Activated T-helper 17 cell treated with anti-CD3 and anti-CD28 coated beads, Interleukin-2, amount 50 U/mL, for 72 hours (primary cell): ENCODE data around the gene FCER2. TPM values are rescaled to one million over a fixed set of nuclear protein-coding genes. Genes with fewer than 3 reads are reported as not detected.

Source experiments
- ATAC-seq: fragments of 150-1000 bp; cut with Tn5 transposase; replicated peaks from 2 replicates; pipeline ENCODE4 v1.10.0; 2021; ENCODE audit warnings: mild to moderate bottlenecking, moderate library complexity
- H3K27ac Mint-ChIP-seq: one replicate; pipeline ENCODE4 v1.8.0; 2022; ENCODE audit warnings: mixed read lengths
- H3K27me3 Mint-ChIP-seq: one replicate; pipeline ENCODE4 v1.8.0; 2022; ENCODE audit warnings: mixed read lengths
- H3K36me3 Mint-ChIP-seq: one replicate; pipeline ENCODE4 v1.8.0; 2022; ENCODE audit warnings: low read depth, mild to moderate bottlenecking, mixed read lengths
- H3K4me1 Mint-ChIP-seq: one replicate; pipeline ENCODE4 v1.8.0; 2022; ENCODE audit warnings: mixed read lengths
- H3K4me3 Mint-ChIP-seq: one replicate; pipeline ENCODE4 v1.8.0; 2022; ENCODE audit warnings: mild to moderate bottlenecking, mixed read lengths
- H3K9me3 Mint-ChIP-seq: one replicate; pipeline ENCODE4 v1.8.0; 2022; ENCODE audit warnings: mixed read lengths
- total RNA-seq, 2 donors: library from RNA; stranded (reverse); gene quantifications; one replicate each; pipeline ENCODE4 v1.2.3, GENCODE V29; 2022

Gene FCER2
- total RNA-seq, 2 donors from 2014 or later = 0.65 to 2.8 TPM

DNA sequence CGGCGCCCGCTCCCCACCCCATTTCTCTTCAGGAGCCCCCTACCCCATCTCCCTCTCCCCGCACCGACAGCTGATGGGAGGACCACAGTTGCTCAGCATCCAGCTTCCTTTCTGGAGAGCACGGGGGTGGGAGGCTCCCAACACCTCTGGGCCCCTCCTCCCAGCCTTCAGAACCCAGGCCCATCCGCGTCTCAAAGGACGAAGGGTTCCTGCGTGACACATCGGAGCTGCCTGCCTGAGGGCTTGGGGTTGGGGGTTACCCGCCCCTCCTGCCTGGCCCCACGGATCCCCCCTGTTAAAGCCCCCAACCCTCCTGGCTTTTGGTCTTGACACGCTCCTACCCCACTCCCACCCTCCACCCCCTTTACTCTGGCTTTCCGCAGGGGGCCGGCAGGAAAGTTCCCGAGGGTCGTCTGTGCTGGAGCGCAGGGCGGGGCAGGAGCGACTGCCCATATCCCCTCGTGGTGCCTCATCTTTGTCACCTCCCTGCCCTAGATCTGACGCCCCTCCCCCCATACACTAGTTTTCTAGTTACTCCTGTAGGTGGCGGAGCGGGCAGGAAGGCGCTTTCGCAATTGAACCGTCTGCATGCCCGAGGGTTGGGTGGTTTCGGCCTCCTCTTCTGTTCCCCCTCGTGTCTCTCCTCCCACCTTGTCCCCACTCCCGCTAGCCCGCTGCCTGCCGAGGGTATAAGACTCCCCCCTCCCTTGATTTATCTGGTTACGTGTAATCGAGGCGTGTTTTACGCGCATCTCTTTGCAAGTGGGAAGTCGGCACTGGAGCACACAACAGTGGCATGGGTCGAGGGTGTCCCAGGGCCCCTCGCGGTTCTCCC lies 20.4 kb downstream of the FCER2 start:
- Mint-ChIP-seq H3K4me1 (peaks cover 10% of the 10 kb centered on the region), H3K27ac (peak overlapping the region; percentile 93), H3K27me3 (peaks cover 7% of the 10 kb centered on the region), H3K4me3 (peak overlapping the region; percentile 86), H3K9me3 (no peaks in the 10 kb centered on the region), H3K36me3 (peaks cover 39% of the 10 kb centered on the region)
- ATAC-seq = peak; percentile 47

DNA sequence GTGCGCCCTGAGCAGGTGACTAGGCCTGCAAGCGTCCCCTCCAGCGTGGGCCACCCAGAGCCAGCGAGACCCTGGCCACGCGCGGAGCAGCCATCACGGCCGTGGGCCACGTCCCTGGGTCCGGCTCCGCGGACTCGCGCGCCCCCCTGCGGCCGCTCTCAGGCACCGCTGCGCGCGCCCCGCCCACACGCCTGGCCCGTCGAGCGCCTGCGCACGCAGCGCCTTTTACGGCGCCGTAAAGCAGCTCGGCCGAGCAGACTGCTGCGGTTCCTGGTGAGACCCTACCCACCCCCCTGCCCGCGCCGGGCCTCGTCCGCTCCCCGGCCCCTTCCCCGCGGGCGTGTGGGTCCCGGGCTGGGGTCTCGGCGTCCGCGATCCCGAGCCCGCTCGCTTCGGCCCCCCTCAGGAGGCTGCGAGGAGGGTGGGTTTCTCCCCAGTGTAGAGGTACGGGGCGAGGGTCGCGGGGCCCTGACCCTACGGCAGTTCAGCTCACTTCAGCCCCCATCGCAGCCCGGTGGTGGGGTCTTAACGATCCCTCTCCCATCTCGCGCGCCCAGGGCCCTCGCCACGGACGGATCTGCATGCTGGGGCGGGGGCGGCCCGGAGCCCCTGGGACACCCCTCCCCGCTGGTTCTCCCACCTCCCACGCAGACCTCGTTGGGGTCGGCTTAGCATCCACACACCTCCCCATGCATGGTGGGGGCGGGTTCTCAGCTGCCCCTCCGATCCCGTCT lies 21.2 kb downstream of the FCER2 start, which contains the start of gene TRAPPC5:
Gene TRAPPC5, plus strand, starts transcription at position 228 of the 734 bp plus-strand sequence. CDS start 1,421 bp downstream, outside the sequence.
- H3K27ac Mint-ChIP-seq = peak within 1 kb of the TSS; percentile 93
- H3K9me3 Mint-ChIP-seq = no peaks in the 10 kb centered on the region
- H3K4me3 Mint-ChIP-seq = peak within 1 kb of the TSS; percentile 86
- peaks cover 13% of the 10 kb centered on the region for H3K4me1 Mint-ChIP-seq
- peaks cover 39% of the 10 kb centered on the region for H3K36me3 Mint-ChIP-seq
- H3K27me3 Mint-ChIP-seq = peaks cover 9% of the 10 kb centered on the region
- ATAC-seq = peak; percentile 43

DNA sequence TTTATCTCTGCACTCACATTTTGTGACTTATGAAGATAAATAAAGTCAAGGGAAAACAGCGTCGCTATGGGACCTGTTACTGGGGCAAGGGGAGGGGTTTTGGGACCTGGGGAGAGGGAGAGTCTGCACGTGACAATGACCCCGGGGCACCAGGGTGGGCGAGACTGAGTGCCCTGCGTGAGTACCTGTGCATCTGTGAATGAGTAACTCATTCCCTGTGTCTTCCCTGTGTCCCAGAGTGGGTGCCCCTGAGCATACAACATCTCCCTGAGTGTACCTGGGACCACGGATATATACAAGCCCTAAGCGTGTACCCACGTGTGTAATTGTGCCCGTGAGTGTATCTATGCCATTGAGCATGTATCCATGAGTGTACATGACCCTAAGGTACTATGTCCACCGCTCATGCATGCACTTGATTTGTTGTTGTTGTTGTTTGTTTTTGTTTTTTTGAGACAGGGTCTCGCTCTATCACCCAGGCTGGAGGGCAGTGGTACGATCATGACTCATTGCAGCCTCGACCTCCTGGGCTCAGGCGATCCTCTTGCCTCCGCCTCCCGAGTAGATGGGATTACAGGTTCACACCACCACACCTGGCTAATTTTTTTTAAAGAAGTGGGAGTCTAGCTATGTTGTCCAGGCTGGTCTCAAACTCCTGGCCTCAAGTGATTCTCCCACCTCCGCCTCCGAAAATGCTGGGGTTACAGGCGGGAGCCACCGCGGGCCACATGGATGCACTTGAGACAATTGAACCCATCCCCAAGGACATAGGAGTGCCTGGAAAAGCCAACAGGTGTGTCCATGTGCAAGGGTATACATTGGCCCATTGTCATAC lies 21.9 kb downstream of the FCER2 start:
- Mint-ChIP-seq H3K9me3 (no peaks in the 10 kb centered on the region), H3K27ac (peak overlapping the region; percentile 86), H3K4me3 (peak overlapping the region; percentile 65), H3K4me1 (peaks cover 15% of the 10 kb centered on the region), H3K36me3 (peaks cover 33% of the 10 kb centered on the region), H3K27me3 (peaks cover 11% of the 10 kb centered on the region)
- no peak for ATAC-seq

DNA sequence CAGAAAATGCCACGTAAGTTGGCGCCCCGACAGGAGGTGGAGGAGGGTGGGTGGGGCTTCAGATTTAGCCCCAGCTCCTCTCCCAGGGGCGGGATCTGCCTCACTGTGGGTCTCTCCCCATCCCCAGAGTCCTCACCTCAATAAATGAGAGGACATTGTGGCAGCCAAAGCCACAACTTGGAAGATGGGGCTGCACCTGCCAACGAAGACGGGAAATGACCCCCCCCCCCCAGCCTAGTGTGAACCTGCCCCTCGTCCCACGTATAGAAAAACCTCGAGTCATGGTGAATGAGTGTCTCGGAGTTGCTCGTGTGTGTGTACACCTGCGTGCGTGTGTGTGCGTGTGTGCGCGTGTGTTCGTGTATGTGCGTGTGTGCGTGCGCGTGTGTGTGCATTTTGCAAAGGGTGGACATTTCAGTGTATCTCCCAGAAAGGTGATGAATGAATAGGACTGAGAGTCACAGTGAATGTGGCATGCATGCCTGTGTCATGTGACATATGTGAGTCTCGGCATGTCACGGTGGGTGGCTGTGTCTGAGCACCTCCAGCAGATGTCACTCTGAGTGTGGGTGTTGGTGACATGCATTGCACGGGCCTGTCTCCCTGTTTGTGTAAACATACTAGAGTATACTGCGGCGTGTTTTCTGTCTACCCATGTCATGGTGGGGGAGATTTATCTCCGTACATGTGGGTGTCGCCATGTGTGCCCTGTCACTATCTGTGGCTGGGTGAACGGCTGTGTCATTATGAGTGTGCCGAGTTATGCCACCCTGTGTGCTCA lies 22.8 kb downstream of the FCER2 start:
- Mint-ChIP-seq H3K4me1 (peaks cover 15% of the 10 kb centered on the region), H3K27me3 (peaks cover 11% of the 10 kb centered on the region), H3K4me3 (peak overlapping the region; percentile 65), H3K27ac (peak overlapping the region; percentile 86), H3K36me3 (peaks cover 30% of the 10 kb centered on the region), H3K9me3 (no peaks in the 10 kb centered on the region)
- peak; percentile 72 for ATAC-seq

DNA sequence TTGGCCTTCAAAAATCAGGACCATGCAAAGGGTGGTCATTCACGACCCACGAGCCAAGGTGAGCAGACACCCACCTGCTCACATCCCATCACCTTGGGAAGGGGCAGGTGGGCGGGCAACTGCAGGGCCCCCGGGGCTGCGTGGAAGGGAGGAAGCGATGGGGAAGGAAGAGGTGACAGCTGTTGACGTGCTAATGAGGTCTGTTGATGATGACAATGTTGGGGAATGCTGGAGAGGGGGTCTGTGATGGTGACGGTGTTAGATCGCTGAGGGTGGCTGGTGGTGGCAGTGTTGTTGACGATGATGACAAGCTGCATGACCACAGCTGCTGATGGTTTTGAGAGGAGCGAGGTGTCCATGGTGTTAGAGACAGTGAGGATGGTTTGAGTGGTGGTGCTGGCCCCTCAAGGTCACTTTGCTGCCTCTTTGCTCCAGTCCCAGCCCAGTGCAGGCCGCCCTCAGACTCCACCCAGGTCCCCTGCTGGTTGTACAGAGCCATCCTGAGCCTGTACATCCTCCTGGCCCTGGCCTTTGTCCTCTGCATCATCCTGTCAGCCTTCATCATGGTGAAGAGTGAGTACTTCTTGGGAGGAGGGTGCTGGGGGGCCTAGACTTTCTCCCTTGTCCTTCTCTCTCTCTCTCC lies 24.1 kb downstream of the FCER2 start:
- ATAC-seq = no peak
- H3K4me1 Mint-ChIP-seq = peaks cover 15% of the 10 kb centered on the region
- no peaks in the 10 kb centered on the region for H3K9me3 Mint-ChIP-seq
- peaks cover 19% of the 10 kb centered on the region for H3K27me3 Mint-ChIP-seq
- H3K36me3 Mint-ChIP-seq = peaks cover 16% of the 10 kb centered on the region
- H3K4me3 Mint-ChIP-seq = peak overlapping the region; percentile 32
- no peak overlapping the region for H3K27ac Mint-ChIP-seq

DNA sequence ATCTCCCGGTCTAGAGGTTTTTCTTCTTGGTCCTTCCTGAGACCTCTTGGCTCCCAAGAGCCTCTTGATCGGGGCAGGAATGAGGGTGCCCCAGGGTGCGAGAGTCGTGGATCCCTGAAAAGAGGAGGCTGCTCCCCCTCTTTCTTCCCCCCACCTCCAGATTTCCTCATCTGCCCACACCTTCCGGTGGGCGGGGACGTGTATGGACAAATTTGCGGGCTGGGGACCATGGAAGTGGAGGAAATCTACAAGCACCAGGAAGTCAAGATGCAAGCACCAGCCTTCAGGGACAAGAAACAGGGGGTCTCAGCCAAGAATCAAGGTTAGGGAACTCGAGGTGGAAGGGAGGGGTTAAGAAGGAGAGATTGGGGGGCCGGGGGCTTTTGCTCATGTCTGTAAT lies 25.1 kb downstream of the FCER2 start, which contains the start of gene MCEMP1:
Gene MCEMP1, plus strand, starts transcription at position 237 of the 400 bp plus-strand sequence. Its CDS starts 31 bp downstream, at position 268.
- peak within 1 kb of the TSS; percentile 13 for H3K4me3 Mint-ChIP-seq

DNA sequence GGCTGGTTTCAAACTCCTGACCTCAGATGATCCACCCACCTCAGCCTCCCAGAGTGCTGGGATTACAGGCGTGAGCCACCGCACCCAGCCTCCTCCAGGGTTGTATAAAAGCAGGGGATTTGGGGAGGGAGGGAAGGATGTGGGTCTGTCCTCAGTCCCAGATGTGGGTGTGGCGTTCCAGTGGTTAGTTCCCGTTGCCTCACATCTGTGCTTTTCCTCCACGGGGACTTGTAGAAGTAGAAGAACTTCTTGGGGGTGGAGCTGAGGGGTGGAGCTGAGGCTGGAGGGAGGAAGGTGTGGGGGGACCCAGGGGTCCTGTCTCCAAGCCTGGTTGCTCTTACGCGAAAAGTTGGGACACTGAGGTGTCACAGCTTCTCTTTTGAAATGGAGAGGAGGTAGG lies 25.6 kb downstream of the FCER2 start:
- Mint-ChIP-seq H3K9me3 (no peaks in the 10 kb centered on the region), H3K4me3 (peak overlapping the region; percentile 13), H3K36me3 (peaks cover 4% of the 10 kb centered on the region), H3K27ac (no peak overlapping the region), H3K27me3 (peaks cover 23% of the 10 kb centered on the region), H3K4me1 (peaks cover 15% of the 10 kb centered on the region)
- no peak for ATAC-seq

More for the DNA sequence above, 25.1 kb downstream of the FCER2 start, which contains the start of gene MCEMP1:
- peaks cover 9% of the 10 kb centered on the region for H3K36me3 Mint-ChIP-seq
- no peaks in the 10 kb centered on the region for H3K9me3 Mint-ChIP-seq
- no peak for ATAC-seq
- H3K27me3 Mint-ChIP-seq = peaks cover 21% of the 10 kb centered on the region
- H3K27ac Mint-ChIP-seq = no peak within 1 kb of the TSS
- H3K4me1 Mint-ChIP-seq = peaks cover 15% of the 10 kb centered on the region

DNA sequence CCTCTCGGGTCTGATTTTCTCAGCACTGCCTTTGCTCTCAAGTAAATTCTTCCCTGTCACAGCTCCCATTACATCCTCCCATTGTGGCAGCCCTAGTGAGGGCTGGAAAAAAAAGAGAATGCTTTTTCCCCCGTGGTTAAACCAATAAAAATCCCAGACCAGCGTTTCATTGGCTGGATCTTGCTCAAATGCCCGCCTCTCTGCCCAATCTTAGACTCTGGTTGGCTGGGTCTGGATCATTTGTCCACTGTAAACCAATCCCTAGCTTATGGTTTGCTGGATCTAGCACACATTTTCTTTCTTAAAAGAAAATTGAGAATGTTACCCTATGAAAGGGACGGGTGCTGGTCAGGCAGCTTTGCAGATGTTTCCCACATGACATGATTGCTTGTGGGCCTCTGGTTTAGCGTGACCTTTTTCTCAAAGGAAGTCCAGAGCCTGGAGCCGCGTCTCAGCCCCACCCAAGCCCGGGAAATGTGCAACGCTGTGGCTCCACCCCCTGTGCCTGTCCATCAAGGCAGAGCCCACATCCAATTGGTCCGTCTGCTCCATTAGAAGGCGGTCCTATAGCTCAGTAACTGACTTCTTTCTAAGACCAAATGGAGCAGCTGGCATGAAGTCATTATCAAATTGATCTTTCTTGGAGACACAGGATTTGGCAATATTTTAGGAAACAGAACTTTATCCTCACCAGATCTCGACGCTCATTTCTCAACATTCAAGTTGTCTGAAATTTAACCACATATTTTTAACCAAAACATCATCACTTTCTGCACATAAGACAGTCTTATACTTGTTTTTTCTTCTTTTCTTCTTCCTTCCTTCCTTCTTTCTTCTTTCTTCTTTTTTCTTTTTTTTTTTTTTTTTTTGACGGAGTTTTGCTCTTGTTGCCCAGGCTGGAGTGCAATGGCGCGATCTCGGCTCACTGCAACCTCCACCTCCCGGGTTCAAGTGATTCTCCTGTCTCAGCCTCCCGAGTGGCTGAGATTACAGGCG lies 27.6 kb downstream of the FCER2 start:
- no peaks in the 10 kb centered on the region for H3K9me3 Mint-ChIP-seq
- H3K27me3 Mint-ChIP-seq = peaks cover 27% of the 10 kb centered on the region
- H3K27ac Mint-ChIP-seq = no peak overlapping the region
- H3K36me3 Mint-ChIP-seq = no peaks in the 10 kb centered on the region
- H3K4me3 Mint-ChIP-seq = no peak overlapping the region
- H3K4me1 Mint-ChIP-seq = peaks cover 9% of the 10 kb centered on the region
- peak; percentile 30 for ATAC-seq

DNA sequence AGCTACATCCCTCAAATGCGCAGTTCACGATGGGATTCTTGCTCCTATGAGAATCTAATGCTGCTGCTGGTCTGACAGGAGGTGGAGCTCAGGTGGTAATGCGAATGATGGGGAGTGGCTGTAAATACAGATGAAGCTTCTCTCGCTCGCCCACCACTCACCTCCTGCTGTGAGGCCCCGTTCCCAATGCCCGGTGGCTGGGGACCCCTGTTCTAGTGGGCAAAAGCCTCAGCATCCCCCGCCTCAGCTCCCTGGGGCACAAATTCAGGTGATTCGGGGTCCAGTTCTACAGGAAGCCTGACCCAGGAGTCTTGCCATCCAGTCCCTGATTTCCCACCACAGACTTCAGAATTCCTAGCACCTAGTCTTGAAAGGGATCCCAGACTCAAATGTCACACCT lies 29.4 kb downstream of the FCER2 start:
- H3K27ac Mint-ChIP-seq = no peak overlapping the region

DNA sequence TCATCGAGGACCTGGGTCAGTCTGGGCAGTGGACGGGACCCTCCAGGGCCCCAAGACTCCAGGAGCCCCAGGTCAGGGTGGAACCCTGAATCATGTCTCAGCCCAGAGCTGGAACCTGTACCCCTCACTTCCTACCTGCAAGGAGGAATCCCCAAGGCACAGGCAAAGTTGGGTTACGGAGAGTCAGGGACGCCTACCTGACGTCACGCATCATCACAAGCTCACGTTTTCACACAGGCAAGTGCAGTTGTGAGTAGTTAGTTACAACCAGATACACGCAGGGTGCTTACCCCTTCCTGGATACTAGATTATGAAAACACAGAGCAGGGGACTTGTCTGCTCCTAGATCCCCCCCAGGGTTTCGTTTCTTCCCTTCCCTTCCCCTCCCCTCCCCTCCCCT lies 31.1 kb downstream of the FCER2 start:
- Mint-ChIP-seq H3K4me3 (peak overlapping the region; percentile 42), H3K27ac (no peak overlapping the region), H3K9me3 (no peaks in the 10 kb centered on the region), H3K4me1 (peaks cover 2% of the 10 kb centered on the region), H3K27me3 (peaks cover 24% of the 10 kb centered on the region), H3K36me3 (no peaks in the 10 kb centered on the region)
- ATAC-seq = no peak

More for the DNA sequence above, 29.4 kb downstream of the FCER2 start:
- no peaks in the 10 kb centered on the region for H3K9me3 Mint-ChIP-seq
- H3K4me1 Mint-ChIP-seq = peaks cover 5% of the 10 kb centered on the region
- no peak overlapping the region for H3K4me3 Mint-ChIP-seq
- ATAC-seq = no peak
- H3K36me3 Mint-ChIP-seq = no peaks in the 10 kb centered on the region
- H3K27me3 Mint-ChIP-seq = peaks cover 27% of the 10 kb centered on the region

DNA sequence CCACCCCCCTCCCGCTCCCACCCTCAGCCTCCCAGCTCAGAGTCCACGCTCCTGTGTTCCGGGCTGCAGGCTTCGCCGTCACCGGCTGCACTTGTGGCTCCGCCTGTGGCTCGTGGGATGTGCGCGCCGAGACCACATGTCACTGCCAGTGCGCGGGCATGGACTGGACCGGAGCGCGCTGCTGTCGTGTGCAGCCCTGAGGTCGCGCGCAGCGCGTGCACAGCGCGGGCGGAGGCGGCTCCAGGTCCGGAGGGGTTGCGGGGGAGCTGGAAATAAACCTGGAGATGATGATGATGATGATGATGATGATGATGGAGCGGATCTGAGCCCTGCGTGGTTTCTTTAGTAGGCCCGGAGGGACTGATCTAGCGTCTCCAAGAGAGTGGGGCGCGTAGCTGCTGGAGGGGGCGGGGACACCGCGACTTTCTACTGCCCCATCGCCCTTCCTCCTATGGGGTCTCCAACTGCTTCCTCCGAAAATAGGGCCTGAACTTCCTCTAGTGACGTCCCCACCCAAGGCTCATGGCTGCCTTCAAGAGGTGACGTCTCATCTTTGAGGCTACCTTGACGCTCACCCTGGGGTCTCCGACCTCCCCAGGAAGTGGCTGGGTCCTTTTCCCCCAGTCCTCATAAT lies 31.7 kb downstream of the FCER2 start:
- ATAC-seq = no peak
- no peaks in the 10 kb centered on the region for H3K4me1 Mint-ChIP-seq
- H3K27ac Mint-ChIP-seq = no peak overlapping the region
- H3K4me3 Mint-ChIP-seq = peak overlapping the region; percentile 42
- peaks cover 22% of the 10 kb centered on the region for H3K27me3 Mint-ChIP-seq
- no peaks in the 10 kb centered on the region for H3K36me3 Mint-ChIP-seq
- no peaks in the 10 kb centered on the region for H3K9me3 Mint-ChIP-seq

DNA sequence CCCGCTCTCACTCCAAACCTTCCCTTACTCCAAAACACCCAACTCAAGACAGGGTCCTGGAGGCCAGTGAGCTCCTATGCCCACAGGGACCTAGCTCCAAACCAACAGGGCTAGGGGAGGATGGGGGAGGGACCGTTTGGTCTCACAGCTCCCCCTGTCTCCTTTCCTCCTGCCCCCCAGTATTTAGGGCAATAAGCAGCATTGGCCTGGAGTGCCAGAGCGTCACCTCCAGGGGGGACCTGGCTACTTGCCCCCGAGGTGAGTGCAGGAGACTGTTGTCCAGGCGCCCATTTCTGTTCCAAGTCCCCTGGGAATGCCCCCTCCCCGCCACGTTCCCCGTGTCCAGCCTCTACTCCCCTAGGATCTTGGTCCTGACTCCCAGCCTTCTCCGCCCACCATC lies 32.3 kb downstream of the FCER2 start:
- Mint-ChIP-seq H3K27ac (no peak overlapping the region), H3K4me1 (no peaks in the 10 kb centered on the region), H3K4me3 (no peak overlapping the region), H3K27me3 (peaks cover 22% of the 10 kb centered on the region), H3K36me3 (no peaks in the 10 kb centered on the region), H3K9me3 (no peaks in the 10 kb centered on the region)
- ATAC-seq = no peak
